Measurements from ENCODE around the gene USP46. TPM values are rescaled to one million over a fixed set of nuclear protein-coding genes. Genes with fewer than 3 reads are reported as not detected.

The USP46 gene
- total RNA-seq, 4 donors from 2014 or later = 6.0 to 7.7 (median 6.6) TPM

- no peak for DNase-seq (ENCODE audit: low spot score)
- no peak for TF ChIP-seq CTCF (IDR thresholded peaks at IDR 0.05)
- no peak for ATAC-seq (ENCODE audit: low FRiP score)
Observed at GRCh38 chr4:52614241-52614640, 44.9 kb downstream of the USP46 start.

- DNase-seq (ENCODE audit: low spot score) = no peak
- no peak for TF ChIP-seq CTCF (IDR thresholded peaks at IDR 0.05)
- ATAC-seq (ENCODE audit: low FRiP score) = no peak
Observed at GRCh38 chr4:52612341-52612740, 46.8 kb downstream of the USP46 start.

GRCh38 chr4:52611030-52611555 is 48.0 kb downstream of the USP46 start:
- no peak for TF ChIP-seq CTCF (IDR thresholded peaks at IDR 0.05)
- DNase-seq (ENCODE audit: low spot score) = no peak
- no peak for ATAC-seq (ENCODE audit: low FRiP score)

- no peak for TF ChIP-seq CTCF (IDR thresholded peaks at IDR 0.05)
- DNase-seq (ENCODE audit: low spot score) (no peak), ATAC-seq (ENCODE audit: low FRiP score) (no peak)
Observed at GRCh38 chr4:52606726-52607125, 52.4 kb downstream of the USP46 start.

- DNase-seq (ENCODE audit: low spot score) = no peak
- ATAC-seq (ENCODE audit: low FRiP score) = no peak
- TF ChIP-seq CTCF (IDR thresholded peaks at IDR 0.05) = no peak
Observed at GRCh38 chr4:52606040-52606439, 53.1 kb downstream of the USP46 start.

GRCh38 chr4:52604215-52604614 is 54.9 kb downstream of the USP46 start:
- ATAC-seq (ENCODE audit: low FRiP score) = no peak
- TF ChIP-seq CTCF (IDR thresholded peaks at IDR 0.05) = no peak
- DNase-seq (ENCODE audit: low spot score) = no peak

- no peak for ATAC-seq (ENCODE audit: low FRiP score)
- no peak for TF ChIP-seq CTCF (IDR thresholded peaks at IDR 0.05)
Observed at GRCh38 chr4:52600275-52600674, 58.8 kb downstream of the USP46 start.

More at GRCh38 chr4:52600275-52600674, 58.8 kb downstream of the USP46 start:
- no peak for DNase-seq (ENCODE audit: low spot score)

All from omental fat pad (tissue), 4 donors.